C4-2B (cell line): Measurements from ENCODE around the gene CNTN5.

Source experiments
- CTCF ChIP-seq: fragments of 450-650 bp; conservative IDR thresholded peaks from 2 replicates; pipeline ENCODE4 v1.5.1; 2017; ENCODE audit warnings: mild to moderate bottlenecking
- ZFX ChIP-seq: fragments of 450-650 bp; IDR thresholded peaks from 2 replicates; pipeline ENCODE4 v1.6.1; 2017

GRCh38 chr11:100397401-100397800, 1376.7 kb downstream of the CNTN5 start:
- no peak for TF ChIP-seq CTCF
- TF ChIP-seq ZFX = no peak
